Aorta (tissue), 5 donors: ENCODE results near the gene ABLIM2. TPM values are rescaled to one million over a fixed set of nuclear protein-coding genes. Genes with fewer than 3 reads are reported as not detected.
A peak's percentile ranks its signal among the peaks of the same experiment; 100 is the strongest.

Experiments used
- ATAC-seq: fragments of 200-7000 bp; cut with Tn5 transposase; one replicate; pipeline ENCODE4 v1.9.1; 2022; ENCODE audit warnings: moderate library complexity; ENCODE audit not compliant: low FRiP score
- DNase-seq, 2 donors: peaks; one replicate each; pipeline ENCODE4 v3.0.0-alpha.2; 2020
- H3K27ac ChIP-seq, 2 donors: one replicate each; pipeline ENCODE4 v1.5.1; 2013; ENCODE audit warnings: low read length in 2 of 2, mild to moderate bottlenecking in 2 of 2, moderate library complexity in 2 of 2, control low read depth in 1 of 2, inconsistent platforms in 1 of 2, low read depth in 1 of 2
- H3K27me3 ChIP-seq, 2 donors: one replicate each; pipeline ENCODE4 v1.6.1; 2013; ENCODE audit warnings: control low read depth in 1 of 2, low read length in 1 of 2, mild to moderate bottlenecking in 1 of 2, moderate library complexity in 1 of 2; ENCODE audit not compliant: insufficient read depth in 2 of 2, control insufficient read depth in 1 of 2
- H3K36me3 ChIP-seq, 2 donors: one replicate each; pipeline ENCODE4 v1.6.1; 2013; ENCODE audit warnings: control low read depth in 1 of 2, low read length in 1 of 2, mild to moderate bottlenecking in 1 of 2; ENCODE audit not compliant: insufficient read depth in 2 of 2, control insufficient read depth in 1 of 2
- H3K4me1 ChIP-seq, 2 donors: one replicate each; pipeline ENCODE4 v1.6.1; 2013; ENCODE audit warnings: low read length in 2 of 2, control low read depth in 1 of 2, mild to moderate bottlenecking in 1 of 2, moderate library complexity in 1 of 2; ENCODE audit not compliant: insufficient read depth in 2 of 2, control insufficient read depth in 1 of 2
- H3K4me3 ChIP-seq, 2 donors: one replicate each; pipeline ENCODE4 v1.5.1; 2013; ENCODE audit warnings: low read length in 2 of 2, control low read depth in 1 of 2, mild to moderate bottlenecking in 1 of 2
- H3K9me3 ChIP-seq: one replicate; pipeline ENCODE4 v1.6.1; 2013; ENCODE audit warnings: mild to moderate bottlenecking, low read length; ENCODE audit not compliant: control insufficient read depth
- whole genome bisulfite sequencing, 2 donors: extraction: QIAGEN DNeasy Blood & Tissue Kit; methylation state at CpG; one replicate each; pipeline ENCODE4 v1.1.7; 2013; 5-methylcytosine and 5-hydroxymethylcytosine counted together
- intact Hi-C, 2 donors: fragments of 100-400 bp; cut with DNase I; formaldehyde crosslinking; loops; one replicate each; pipeline versions ENCODE4 v1.14.2 to v1.15.0; 2022
- polyA plus RNA-seq, 2 donors: library from polyadenylated mRNA; stranded (reverse); fragments of 200-250 nt; gene quantifications; one replicate each; pipeline ENCODE4 v1.2.3, GENCODE V29; 2013
- total RNA-seq, 2 donors: library from RNA; stranded (reverse); fragmentation: NEBNext Ultra II Directional; extraction: Animal tissue kit (Norgen Biotek cat#: 25700); gene quantifications; one replicate each; pipeline ENCODE4 v1.2.1, GENCODE V29; 2021
- donor health status: healthy with polysubstance abuse.
- donor health status: Bipolar disorder and iron deficiency.
- donor health status: DM: no; HTN: no; CAD: no.
- donor health status: DM: no; HTN: no; CAD: no.
- donor health status: DM: yes; HTN: yes; CAD: no.

Gene ABLIM2
- total and polyA plus RNA-seq, 4 donors = 5.3 to 20.2 (median 11.1) TPM

- Histone ChIP-seq H3K27ac (no peak overlapping the region), H3K4me1 (no peaks in the 10 kb centered on the region), H3K4me3 (no peak overlapping the region), H3K9me3 (no peaks in the 10 kb centered on the region), H3K36me3 (peaks cover 0 to 4% of the 10 kb centered on the region in 2 donors), H3K27me3 (no peaks in the 10 kb centered on the region)
- ATAC-seq (no peak), DNase-seq (no peak)
- intact Hi-C loops = no loop called here
- 90 to 91% methylated on average over 23 of the region's 23 CpGs for WGBS, 2 donors
Observed at GRCh38 chr4:8002525-8003309, 155.9 kb downstream of the ABLIM2 start.

DNA sequence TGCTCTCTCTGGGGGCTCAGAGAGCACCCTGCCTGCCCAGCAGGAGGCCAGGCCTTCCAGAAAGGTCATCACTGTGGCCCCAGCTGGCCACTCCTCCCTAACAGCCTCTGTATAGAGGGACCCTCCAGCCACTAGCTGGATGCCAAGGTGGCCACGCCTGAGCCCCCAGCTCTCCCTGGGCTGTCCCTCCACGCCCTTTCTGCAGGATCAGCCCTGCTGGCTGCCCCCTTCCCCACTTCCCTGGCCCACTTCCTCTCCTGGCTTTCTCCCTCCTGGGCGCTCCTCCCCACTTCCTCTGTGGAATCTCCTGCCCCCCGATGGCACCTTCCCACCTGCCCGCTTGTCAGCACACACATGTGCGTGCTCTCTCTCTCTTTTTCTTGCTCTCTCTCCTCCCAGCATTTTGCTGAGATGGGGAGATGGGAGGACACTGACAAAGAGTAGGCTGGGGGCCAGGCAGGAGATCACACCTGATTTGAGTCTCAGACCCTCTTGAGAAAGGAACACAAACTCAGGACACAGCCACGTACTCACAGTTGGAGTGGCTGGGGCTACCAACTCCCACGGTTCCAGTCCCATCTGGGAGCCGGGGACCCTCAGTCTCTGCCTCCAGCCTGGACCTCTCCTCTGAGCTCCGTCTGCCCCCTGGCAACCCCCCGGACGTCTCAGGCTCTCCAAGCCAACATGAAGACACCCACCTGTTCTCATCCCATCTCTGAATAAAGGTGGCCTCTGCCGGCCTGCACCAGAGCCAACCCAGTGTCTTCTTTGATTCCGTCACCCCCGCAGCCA lies 156.9 kb downstream of the ABLIM2 start:
- intact Hi-C loops = no loop called here
- DNase-seq (no peak), ATAC-seq (no peak)
- 90 to 92% methylated on average over 15 of the region's 15 CpGs for WGBS, 2 donors
- H3K9me3 ChIP-seq = no peaks in the 10 kb centered on the region
- H3K27me3 ChIP-seq = no peaks in the 10 kb centered on the region
- H3K36me3 ChIP-seq = peaks cover 0 to 4% of the 10 kb centered on the region in 2 donors
- no peak overlapping the region for H3K4me3 ChIP-seq
- no peaks in the 10 kb centered on the region for H3K4me1 ChIP-seq
- no peak overlapping the region for H3K27ac ChIP-seq

- H3K4me1 ChIP-seq = no peaks in the 10 kb centered on the region
- H3K4me3 ChIP-seq = no peak overlapping the region
- intact Hi-C loops = no loop called here
- peaks cover 0 to 4% of the 10 kb centered on the region in 2 donors for H3K36me3 ChIP-seq
- H3K9me3 ChIP-seq = no peaks in the 10 kb centered on the region
- no peak overlapping the region for H3K27ac ChIP-seq
- WGBS, 2 donors = 92 to 94% methylated on average over 25 of the region's 25 CpGs
- H3K27me3 ChIP-seq = no peaks in the 10 kb centered on the region
- peak; percentile 11 for ATAC-seq
- peak in 1 of 2 donors; percentile 34 for DNase-seq
Observed at GRCh38 chr4:8000721-8001491, 157.7 kb downstream of the ABLIM2 start.

DNA sequence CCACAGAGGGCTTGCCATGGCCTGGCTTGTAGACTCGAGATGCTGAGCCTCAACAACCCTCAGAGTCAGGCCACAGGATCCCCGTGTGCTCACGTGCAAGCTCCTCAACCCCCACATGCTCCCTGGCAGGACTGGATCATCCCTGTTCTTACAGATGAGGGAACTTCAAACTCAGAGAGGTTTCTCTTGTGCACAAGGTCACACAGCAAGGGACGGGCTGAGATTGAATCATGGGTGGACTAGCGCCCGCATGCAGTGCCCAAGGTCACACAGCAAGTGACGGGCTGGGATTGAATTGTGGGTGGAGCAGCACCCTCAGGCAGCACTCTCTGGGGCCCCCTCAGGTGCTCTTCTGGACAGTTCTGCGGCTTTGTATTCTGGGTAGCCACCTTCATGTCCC lies 158.4 kb downstream of the ABLIM2 start:
- intact Hi-C loops = no loop called here
- H3K36me3 ChIP-seq = no peaks in the 10 kb centered on the region
- no peaks in the 10 kb centered on the region for H3K27me3 ChIP-seq
- DNase-seq (no peak), ATAC-seq (no peak)
- no peaks in the 10 kb centered on the region for H3K9me3 ChIP-seq
- H3K4me3 ChIP-seq = no peak overlapping the region
- 95% methylated on average over 8 of the region's 8 CpGs for WGBS, 2 donors
- no peak overlapping the region for H3K27ac ChIP-seq
- no peaks in the 10 kb centered on the region for H3K4me1 ChIP-seq

DNA sequence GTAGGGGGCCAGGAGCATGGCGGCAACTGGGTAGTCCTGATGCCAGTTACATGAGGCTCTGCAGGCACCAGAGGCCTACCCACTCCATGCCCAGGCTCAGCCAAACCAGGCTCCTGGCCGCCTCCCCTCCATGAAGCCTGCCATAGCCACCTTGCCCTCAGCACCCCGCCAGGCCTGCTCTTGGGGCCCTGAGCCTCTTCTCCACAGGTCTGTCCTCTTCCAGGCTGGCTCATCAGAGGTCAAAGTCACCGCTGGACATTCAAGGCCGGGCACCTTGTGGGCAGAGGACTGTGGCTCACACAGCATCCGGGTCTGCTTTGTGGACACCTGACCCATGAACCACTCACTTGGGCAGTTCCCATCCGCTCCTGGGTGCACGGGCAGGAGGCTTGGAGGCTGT lies 158.9 kb downstream of the ABLIM2 start:
- H3K4me1 ChIP-seq = no peaks in the 10 kb centered on the region
- DNase-seq = peak in 1 of 2 donors; percentile 9
- H3K4me3 ChIP-seq = no peak overlapping the region
- H3K27ac ChIP-seq = no peak overlapping the region
- no peak for ATAC-seq
- no peaks in the 10 kb centered on the region for H3K27me3 ChIP-seq
- no peaks in the 10 kb centered on the region for H3K9me3 ChIP-seq
- H3K36me3 ChIP-seq = no peaks in the 10 kb centered on the region
- intact Hi-C loops = no loop called here
- WGBS, 2 donors = 94 to 95% methylated on average over 6 to 8 of the region's 8 CpGs

GRCh38 chr4:7999279-7999678 lies 159.3 kb downstream of the ABLIM2 start:
- WGBS, 2 donors = 96% methylated on average over 7 of the region's 7 CpGs
- intact Hi-C loops = no loop called here

GRCh38 chr4:7998447-7998846 lies 160.2 kb downstream of the ABLIM2 start:
- Histone ChIP-seq H3K4me3 (no peak overlapping the region), H3K36me3 (no peaks in the 10 kb centered on the region), H3K27ac (no peak overlapping the region), H3K27me3 (no peaks in the 10 kb centered on the region), H3K9me3 (no peaks in the 10 kb centered on the region), H3K4me1 (no peaks in the 10 kb centered on the region)
- WGBS, 2 donors = 91 to 92% methylated on average over 8 of the region's 8 CpGs
- no peak for ATAC-seq
- intact Hi-C loops = no loop called here
- DNase-seq = peak in 1 of 2 donors; percentile 30

More at GRCh38 chr4:7999279-7999678, 159.3 kb downstream of the ABLIM2 start:
- ATAC-seq = no peak
- no peaks in the 10 kb centered on the region for H3K27me3 ChIP-seq
- H3K9me3 ChIP-seq = no peaks in the 10 kb centered on the region
- H3K36me3 ChIP-seq = no peaks in the 10 kb centered on the region
- peak in 1 of 2 donors; percentile 21 for DNase-seq
- H3K4me1 ChIP-seq = no peaks in the 10 kb centered on the region
- H3K27ac ChIP-seq = no peak overlapping the region
- H3K4me3 ChIP-seq = no peak overlapping the region

DNA sequence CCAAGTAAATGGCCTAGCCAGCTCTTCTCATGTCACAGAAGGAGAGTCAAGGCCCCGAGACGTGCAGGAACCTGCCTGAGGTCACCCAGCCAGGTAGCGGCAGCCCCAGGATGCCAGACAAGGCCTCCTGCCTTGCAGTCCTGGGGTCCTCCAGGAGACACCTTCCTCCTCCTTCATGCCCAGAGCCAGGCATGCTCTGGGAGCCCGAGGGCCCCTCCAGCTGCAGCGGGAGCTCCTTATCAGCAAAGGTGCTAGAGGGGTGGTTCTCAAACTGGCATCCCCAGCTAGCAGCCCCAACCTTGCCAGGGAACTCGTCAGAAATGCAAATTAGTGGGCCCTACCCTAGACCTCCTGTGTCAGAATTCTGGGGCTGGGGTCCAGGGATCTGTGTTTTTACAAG lies 162.7 kb downstream of the ABLIM2 start:
- Histone ChIP-seq H3K4me3 (no peak overlapping the region), H3K36me3 (no peaks in the 10 kb centered on the region), H3K27ac (no peak overlapping the region), H3K4me1 (no peaks in the 10 kb centered on the region), H3K9me3 (no peaks in the 10 kb centered on the region), H3K27me3 (no peaks in the 10 kb centered on the region)
- WGBS, 2 donors = 90 to 93% methylated on average over 6 of the region's 6 CpGs
- ATAC-seq (no peak), DNase-seq (no peak)
- intact Hi-C loops = no loop called here
